ENCODE results near the gene TNRC18.
"Not testable (repeated sequence)": the region's sequence is repeated elsewhere in the genome, so short reads cannot be mapped to it uniquely, and the experiment has no call there.

TNRC18 gene

GRCh38 chr7:5332579-5332978, 91.1 kb downstream of the TNRC18 start:
- Histone ChIP-seq H3K4me2 (ENCODE audit: low read length, poor library complexity, severe bottlenecking) (no peak overlapping the region), H4K91ac (ENCODE audit: low read length) (no peak overlapping the region), H2BK120ac (ENCODE audit: low read depth, low read length) (no peak overlapping the region), H3K36me3 (ENCODE audit: control insufficient read depth in 1 of 2, insufficient read depth in 2 of 2, low read depth in 1 of 2, low read length in 2 of 2) (peaks cover 52 to 54% of the 10 kb centered on the region in 2 experiments), H4K8ac (ENCODE audit: low read length) (peak overlapping the region; percentile 30), H2BK5ac (ENCODE audit: low read depth, low read length, poor library complexity, severe bottlenecking) (no peak overlapping the region), H3K27me3 (ENCODE audit: control insufficient read depth in 1 of 2, insufficient read depth in 1 of 2, low read length in 2 of 2) (no peaks in the 10 kb centered on the region), H3K4me3 (ENCODE audit: insufficient read depth in 1 of 2, low read depth in 1 of 2, low read length in 2 of 2) (no peak overlapping the region), H3K79me1 (replicated peaks; ENCODE audit: low read length, poor library complexity, severe bottlenecking) (peaks cover 45% of the 10 kb centered on the region), H3K27ac (ENCODE audit: low read length, poor library complexity, severe bottlenecking) (no peak overlapping the region), H3K18ac (ENCODE audit: low read depth in 1 of 2, low read length in 2 of 2) (no peak overlapping the region), H2BK12ac (ENCODE audit: low read length in 2 of 2) (no peak overlapping the region), H3K9ac (ENCODE audit: low read length) (no peak overlapping the region), H3K4ac (ENCODE audit: low read depth in 1 of 2, low read length in 2 of 2) (no peak overlapping the region), H3K4me1 (ENCODE audit: control insufficient read depth, insufficient read depth, low read depth, low read length) (peaks cover 7% of the 10 kb centered on the region), H3K9me3 (ENCODE audit: control insufficient read depth, low read length) (no peaks in the 10 kb centered on the region), H2BK15ac (ENCODE audit: low read depth, poor library complexity, severe bottlenecking) (no peak overlapping the region), H3K14ac (ENCODE audit: low read length in 2 of 2) (no peak overlapping the region), H2AFZ (ENCODE audit: low read depth, low read length) (no peak overlapping the region), H3K23ac (ENCODE audit: low read length in 2 of 2) (no peak overlapping the region), H2AK5ac (ENCODE audit: low read length, severe bottlenecking) (no peak overlapping the region)
- WGBS, result 99% methylated on average over 39 of the region's 43 CpGs
- no peak for DNase-seq

- no peak overlapping the region for H2BK15ac ChIP-seq (ENCODE audit: low read depth, poor library complexity, severe bottlenecking)
- no peaks in the 10 kb centered on the region for H3K27me3 ChIP-seq (ENCODE audit: control insufficient read depth in 1 of 2, insufficient read depth in 1 of 2, low read length in 2 of 2)
- H3K27ac ChIP-seq (ENCODE audit: low read length, poor library complexity, severe bottlenecking), result no peak overlapping the region
- DNase-seq, result no peak
- H2BK5ac ChIP-seq (ENCODE audit: low read depth, low read length, poor library complexity, severe bottlenecking), result no peak overlapping the region
- H3K18ac ChIP-seq (ENCODE audit: low read depth in 1 of 2, low read length in 2 of 2), result no peak overlapping the region
- 100% methylated on average over 3 of the region's 3 CpGs for WGBS
- no peak overlapping the region for H3K23ac ChIP-seq (ENCODE audit: low read length in 2 of 2)
- H3K36me3 ChIP-seq (ENCODE audit: control insufficient read depth in 1 of 2, insufficient read depth in 2 of 2, low read depth in 1 of 2, low read length in 2 of 2), result peaks cover 53 to 56% of the 10 kb centered on the region in 2 experiments
- H4K8ac ChIP-seq (ENCODE audit: low read length), result no peak overlapping the region
- no peak overlapping the region for H2BK12ac ChIP-seq (ENCODE audit: low read length in 2 of 2)
- H2BK120ac ChIP-seq (ENCODE audit: low read depth, low read length), result no peak overlapping the region
- no peak overlapping the region for H3K14ac ChIP-seq (ENCODE audit: low read length in 2 of 2)
- H3K4ac ChIP-seq (ENCODE audit: low read depth in 1 of 2, low read length in 2 of 2), result no peak overlapping the region
- H3K79me1 ChIP-seq (replicated peaks; ENCODE audit: low read length, poor library complexity, severe bottlenecking), result peaks cover 37% of the 10 kb centered on the region
- H4K91ac ChIP-seq (ENCODE audit: low read length), result no peak overlapping the region
- no peak overlapping the region for H2AFZ ChIP-seq (ENCODE audit: low read depth, low read length)
- no peak overlapping the region for H3K4me3 ChIP-seq (ENCODE audit: insufficient read depth in 1 of 2, low read depth in 1 of 2, low read length in 2 of 2)
- H3K4me2 ChIP-seq (ENCODE audit: low read length, poor library complexity, severe bottlenecking), result no peak overlapping the region
- H3K9me3 ChIP-seq (ENCODE audit: control insufficient read depth, low read length), result no peaks in the 10 kb centered on the region
- no peak overlapping the region for H3K9ac ChIP-seq (ENCODE audit: low read length)
- no peak overlapping the region for H2AK5ac ChIP-seq (ENCODE audit: low read length, severe bottlenecking)
- H3K4me1 ChIP-seq (ENCODE audit: control insufficient read depth, insufficient read depth, low read depth, low read length), result peaks cover 7% of the 10 kb centered on the region
Measured at GRCh38 chr7:5330288-5330687, 93.3 kb downstream of the TNRC18 start.

GRCh38 chr7:5324961-5325360, 98.7 kb downstream of the TNRC18 start:
- Histone ChIP-seq H4K8ac (ENCODE audit: low read length) (no peak overlapping the region), H3K79me1 (replicated peaks; ENCODE audit: low read length, poor library complexity, severe bottlenecking) (peaks cover 21% of the 10 kb centered on the region), H3K9ac (ENCODE audit: low read length) (no peak overlapping the region), H3K36me3 (ENCODE audit: control insufficient read depth in 1 of 2, insufficient read depth in 2 of 2, low read depth in 1 of 2, low read length in 2 of 2) (peaks cover 63 to 65% of the 10 kb centered on the region in 2 experiments), H2BK5ac (ENCODE audit: low read depth, low read length, poor library complexity, severe bottlenecking) (no peak overlapping the region), H3K27me3 (ENCODE audit: control insufficient read depth in 1 of 2, insufficient read depth in 1 of 2, low read length in 2 of 2) (no peaks in the 10 kb centered on the region), H3K4me2 (ENCODE audit: low read length, poor library complexity, severe bottlenecking) (no peak overlapping the region), H2BK15ac (ENCODE audit: low read depth, poor library complexity, severe bottlenecking) (no peak overlapping the region), H2AFZ (ENCODE audit: low read depth, low read length) (no peak overlapping the region), H3K4me3 (ENCODE audit: insufficient read depth in 1 of 2, low read depth in 1 of 2, low read length in 2 of 2) (no peak overlapping the region), H3K4me1 (ENCODE audit: control insufficient read depth, insufficient read depth, low read depth, low read length) (peaks cover 3% of the 10 kb centered on the region), H3K18ac (ENCODE audit: low read depth in 1 of 2, low read length in 2 of 2) (no peak overlapping the region), H3K9me3 (ENCODE audit: control insufficient read depth, low read length) (no peaks in the 10 kb centered on the region), H3K23ac (ENCODE audit: low read length in 2 of 2) (no peak overlapping the region), H2AK5ac (ENCODE audit: low read length, severe bottlenecking) (no peak overlapping the region), H3K27ac (ENCODE audit: low read length, poor library complexity, severe bottlenecking) (no peak overlapping the region), H3K4ac (ENCODE audit: low read depth in 1 of 2, low read length in 2 of 2) (peak overlapping the region in 1 of 2 experiments; percentile 3), H2BK12ac (ENCODE audit: low read length in 2 of 2) (no peak overlapping the region), H4K91ac (ENCODE audit: low read length) (no peak overlapping the region), H3K14ac (ENCODE audit: low read length in 2 of 2) (no peak overlapping the region), H2BK120ac (ENCODE audit: low read depth, low read length) (no peak overlapping the region)
- WGBS, result 100% methylated on average over 8 of the region's 10 CpGs
- no peak for DNase-seq

- Histone ChIP-seq H3K79me1 (replicated peaks; ENCODE audit: low read length, poor library complexity, severe bottlenecking) (peaks cover 19% of the 10 kb centered on the region), H3K36me3 (ENCODE audit: control insufficient read depth in 1 of 2, insufficient read depth in 2 of 2, low read depth in 1 of 2, low read length in 2 of 2) (peaks cover 66 to 72% of the 10 kb centered on the region in 2 experiments)
- H4K8ac ChIP-seq (ENCODE audit: low read length); H3K9ac ChIP-seq (ENCODE audit: low read length); H3K4me3 ChIP-seq (ENCODE audit: insufficient read depth in 1 of 2, low read depth in 1 of 2, low read length in 2 of 2); H2AFZ ChIP-seq (ENCODE audit: low read depth, low read length); H2BK15ac ChIP-seq (ENCODE audit: low read depth, poor library complexity, severe bottlenecking); H2BK5ac ChIP-seq (ENCODE audit: low read depth, low read length, poor library complexity, severe bottlenecking); H3K27ac ChIP-seq (ENCODE audit: low read length, poor library complexity, severe bottlenecking); H3K4me1 ChIP-seq (ENCODE audit: control insufficient read depth, insufficient read depth, low read depth, low read length); DNase-seq; H3K27me3 ChIP-seq (ENCODE audit: control insufficient read depth in 1 of 2, insufficient read depth in 1 of 2, low read length in 2 of 2); H3K23ac ChIP-seq (ENCODE audit: low read length in 2 of 2); H3K4me2 ChIP-seq (ENCODE audit: low read length, poor library complexity, severe bottlenecking); H4K91ac ChIP-seq (ENCODE audit: low read length); H2AK5ac ChIP-seq (ENCODE audit: low read length, severe bottlenecking); H3K4ac ChIP-seq (ENCODE audit: low read depth in 1 of 2, low read length in 2 of 2); H2BK12ac ChIP-seq (ENCODE audit: low read length in 2 of 2); H2BK120ac ChIP-seq (ENCODE audit: low read depth, low read length); H3K18ac ChIP-seq (ENCODE audit: low read depth in 1 of 2, low read length in 2 of 2); H3K14ac ChIP-seq (ENCODE audit: low read length in 2 of 2); H3K9me3 ChIP-seq (ENCODE audit: control insufficient read depth, low read length): not testable (repeated sequence)
- WGBS, result 95% methylated on average over 30 of the region's 31 CpGs
Measured at GRCh38 chr7:5323800-5324781, 99.5 kb downstream of the TNRC18 start.
